Measurements from ENCODE around the gene ADRA2B.

DNA sequence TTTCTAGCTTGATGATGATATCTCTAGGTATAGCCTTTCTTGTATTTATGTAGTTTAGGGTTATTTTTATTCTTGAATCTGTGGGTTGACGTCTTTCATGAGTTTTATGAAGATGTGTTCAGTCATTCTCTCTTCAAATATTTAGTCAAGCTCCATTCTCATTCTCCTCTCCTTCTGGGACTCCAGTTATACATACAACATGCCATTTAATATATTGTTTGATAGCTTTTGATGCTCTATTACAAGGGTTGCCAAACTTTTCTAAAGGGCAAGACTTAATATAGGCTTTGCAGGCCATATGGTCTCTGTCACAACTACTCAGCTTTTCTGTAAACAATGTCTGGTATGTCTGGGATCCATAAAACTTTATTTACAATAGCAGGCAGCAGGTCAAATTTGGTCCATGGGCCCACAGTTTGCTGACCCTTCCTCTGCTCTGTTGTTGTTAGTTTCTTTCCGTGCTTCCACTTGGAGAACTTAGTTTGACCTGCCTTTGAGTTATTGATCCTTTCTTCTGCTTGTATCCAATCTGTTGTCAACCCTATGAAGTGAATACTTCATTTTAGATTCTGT is 41.1 kb downstream of the ADRA2B start:
- TF ChIP-seq, protein P1, sequence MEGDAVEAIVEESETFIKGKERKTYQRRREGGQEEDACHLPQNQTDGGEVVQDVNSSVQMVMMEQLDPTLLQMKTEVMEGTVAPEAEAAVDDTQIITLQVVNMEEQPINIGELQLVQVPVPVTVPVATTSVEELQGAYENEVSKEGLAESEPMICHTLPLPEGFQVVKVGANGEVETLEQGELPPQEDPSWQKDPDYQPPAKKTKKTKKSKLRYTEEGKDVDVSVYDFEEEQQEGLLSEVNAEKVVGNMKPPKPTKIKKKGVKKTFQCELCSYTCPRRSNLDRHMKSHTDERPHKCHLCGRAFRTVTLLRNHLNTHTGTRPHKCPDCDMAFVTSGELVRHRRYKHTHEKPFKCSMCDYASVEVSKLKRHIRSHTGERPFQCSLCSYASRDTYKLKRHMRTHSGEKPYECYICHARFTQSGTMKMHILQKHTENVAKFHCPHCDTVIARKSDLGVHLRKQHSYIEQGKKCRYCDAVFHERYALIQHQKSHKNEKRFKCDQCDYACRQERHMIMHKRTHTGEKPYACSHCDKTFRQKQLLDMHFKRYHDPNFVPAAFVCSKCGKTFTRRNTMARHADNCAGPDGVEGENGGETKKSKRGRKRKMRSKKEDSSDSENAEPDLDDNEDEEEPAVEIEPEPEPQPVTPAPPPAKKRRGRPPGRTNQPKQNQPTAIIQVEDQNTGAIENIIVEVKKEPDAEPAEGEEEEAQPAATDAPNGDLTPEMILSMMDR (conservative IDR thresholded peaks at IDR 0.05; ENCODE audit: low read length), result no peak
- no peak for TF ChIP-seq EZH2phosphoT487 (IDR thresholded peaks at IDR 0.05; ENCODE audit: borderline replicate concordance)
